Stimulated activated naive B cell treated with anti-CD40 and anti-IgM and Interleukin-4, amounts not matched to agents 10 μg/mL and 1 μg/mL and 100 μg/mL, for 72 hours (primary cell): ENCODE measurements around the gene VANGL2.
A peak's percentile ranks its signal among the peaks of the same experiment; 100 is the strongest.
"Not testable (repeated sequence)": the region's sequence is repeated elsewhere in the genome, so short reads cannot be mapped to it uniquely, and the experiment has no call there.

ENCODE experiments used
- ATAC-seq, 2 donors: fragments of 150-1000 bp; cut with Tn5 transposase; replicated peaks; 2 replicates each; pipeline ENCODE4 v1.10.0; 2021; ENCODE audit warnings: moderate library complexity in 1 of 2
- DNase-seq: peaks from one replicate; pipeline ENCODE4 v3.0.0; 2021
- H3K27ac Mint-ChIP-seq: one replicate; pipeline ENCODE4 v1.8.0; 2022; ENCODE audit warnings: mild to moderate bottlenecking, mixed read lengths
- H3K27me3 Mint-ChIP-seq, 2 donors: one replicate each; pipeline ENCODE4 v1.8.0; 2022; ENCODE audit warnings: mixed read lengths in 2 of 2
- H3K36me3 Mint-ChIP-seq, 2 donors: one replicate each; pipeline ENCODE4 v1.8.0; 2022; ENCODE audit warnings: mixed read lengths in 2 of 2, mild to moderate bottlenecking in 1 of 2
- H3K4me1 Mint-ChIP-seq, 2 donors: one replicate each; pipeline ENCODE4 v1.8.0; 2022; ENCODE audit warnings: mixed read lengths in 2 of 2, mild to moderate bottlenecking in 1 of 2
- H3K4me3 Mint-ChIP-seq, 2 donors: one replicate each; pipeline ENCODE4 v1.8.0; 2022; ENCODE audit warnings: mild to moderate bottlenecking in 2 of 2, mixed read lengths in 2 of 2, moderate library complexity in 1 of 2
- H3K9me3 Mint-ChIP-seq, 2 donors: one replicate each; pipeline ENCODE4 v1.8.0; 2022; ENCODE audit warnings: mixed read lengths in 2 of 2, mild to moderate bottlenecking in 1 of 2

Gene VANGL2

DNA sequence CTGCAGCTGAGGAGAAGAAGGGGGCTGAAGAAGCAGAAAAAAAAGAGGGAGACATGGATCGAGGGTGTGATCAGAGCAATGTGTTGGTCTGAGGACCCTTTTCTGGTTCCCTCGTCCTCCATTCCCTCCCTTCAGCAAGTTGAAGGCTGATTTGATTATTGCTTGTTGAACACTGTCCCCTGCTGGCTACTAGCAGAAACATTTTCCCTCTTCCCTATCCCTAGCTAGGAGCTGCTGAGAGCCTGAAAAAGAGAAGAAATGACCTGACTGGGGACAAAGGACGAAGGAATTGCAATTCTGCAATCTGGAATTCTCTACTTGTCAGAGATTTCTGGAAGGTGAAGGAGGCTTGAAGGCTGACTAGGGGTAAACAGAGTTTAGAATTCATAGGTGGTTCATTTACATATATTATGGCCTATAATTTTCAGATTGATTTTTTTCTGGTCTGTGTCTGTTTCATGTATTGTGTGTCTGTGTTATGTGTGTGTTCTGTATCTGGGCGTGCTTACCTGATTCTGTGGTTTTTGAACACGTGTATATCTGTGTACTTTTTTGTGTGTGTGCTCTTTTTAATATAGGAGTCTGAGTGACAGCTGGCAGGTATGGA, 23.7 kb upstream of the VANGL2 start:
- H3K4me3 Mint-ChIP-seq = peak overlapping the region in 1 of 2 donors; percentile 46
- no peak overlapping the region for H3K27ac Mint-ChIP-seq
- peak; percentile 62 to 67 for ATAC-seq
- peak; percentile 18 for DNase-seq
- H3K9me3 Mint-ChIP-seq = no peaks in the 10 kb centered on the region
- H3K27me3 Mint-ChIP-seq = peaks cover 0 to 3% of the 10 kb centered on the region in 2 donors
- H3K4me1 Mint-ChIP-seq = peaks cover 18 to 27% of the 10 kb centered on the region in 2 donors
- peaks cover 7 to 9% of the 10 kb centered on the region in 2 donors for H3K36me3 Mint-ChIP-seq

DNA sequence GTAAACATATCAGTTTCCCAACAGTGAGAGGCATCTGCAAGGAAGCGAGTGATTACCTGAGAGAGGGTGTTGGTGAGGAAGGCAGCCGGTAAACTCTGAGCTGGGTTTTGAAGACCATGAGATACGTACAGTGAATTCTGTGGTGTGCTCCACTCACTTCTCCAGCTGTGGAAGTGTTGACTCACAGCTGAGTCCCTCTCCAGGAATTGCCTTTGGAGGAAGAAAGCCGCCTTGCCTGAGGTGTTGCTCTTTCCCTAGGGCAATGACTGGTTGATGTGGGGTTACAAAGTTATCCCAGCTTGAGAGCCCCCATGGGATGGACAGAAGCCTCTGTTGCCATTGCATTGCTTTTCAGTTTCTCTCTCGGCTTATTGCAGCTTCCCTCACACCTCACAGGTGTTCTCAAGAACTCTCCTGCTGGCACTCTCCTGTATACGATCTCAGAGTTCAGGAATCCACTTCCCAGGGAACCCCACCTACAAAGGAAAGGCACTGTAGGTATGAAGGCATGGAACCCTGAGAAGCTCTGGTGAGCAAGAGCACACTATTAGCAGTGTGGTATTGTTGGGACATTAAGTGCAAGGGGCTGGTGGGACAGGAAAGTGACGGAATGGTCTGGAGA, 22.7 kb upstream of the VANGL2 start:
- Mint-ChIP-seq H3K4me1 (peaks cover 18 to 27% of the 10 kb centered on the region in 2 donors), H3K4me3 (no peak overlapping the region), H3K27me3 (no peaks in the 10 kb centered on the region), H3K27ac (no peak overlapping the region), H3K9me3 (no peaks in the 10 kb centered on the region), H3K36me3 (no peaks in the 10 kb centered on the region)
- DNase-seq (no peak), ATAC-seq (no peak)

DNA sequence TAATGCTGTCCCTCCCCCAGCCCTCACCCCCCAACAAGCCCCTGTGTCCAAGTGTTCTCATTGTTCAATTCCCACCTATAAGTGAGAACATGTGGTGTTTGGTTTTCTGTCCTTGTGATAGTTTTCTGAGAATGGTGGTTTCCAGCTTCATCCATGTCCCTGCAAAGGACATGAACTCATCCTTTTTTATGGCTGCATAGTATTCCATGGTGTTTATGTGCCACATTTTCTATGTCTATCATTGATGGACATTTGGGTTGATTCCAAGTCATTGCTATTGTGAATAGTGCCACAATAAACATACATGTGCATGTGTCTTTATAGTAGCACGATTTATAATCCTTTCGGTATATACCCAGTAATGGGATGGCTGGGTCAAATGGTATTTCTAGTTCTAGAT, 15.6 kb upstream of the VANGL2 start:
- H3K9me3 Mint-ChIP-seq, ATAC-seq, H3K4me3 Mint-ChIP-seq, H3K27ac Mint-ChIP-seq, H3K36me3 Mint-ChIP-seq, H3K4me1 Mint-ChIP-seq, H3K27me3 Mint-ChIP-seq, DNase-seq: not testable (repeated sequence)

GRCh38 chr1:160388406-160388805, 12.0 kb upstream of the VANGL2 start:
- H3K9me3 Mint-ChIP-seq, H3K4me1 Mint-ChIP-seq, H3K4me3 Mint-ChIP-seq, H3K36me3 Mint-ChIP-seq, DNase-seq, H3K27ac Mint-ChIP-seq, ATAC-seq: not testable (repeated sequence)
- H3K27me3 Mint-ChIP-seq = peaks cover 14 to 16% of the 10 kb centered on the region in 2 donors

DNA sequence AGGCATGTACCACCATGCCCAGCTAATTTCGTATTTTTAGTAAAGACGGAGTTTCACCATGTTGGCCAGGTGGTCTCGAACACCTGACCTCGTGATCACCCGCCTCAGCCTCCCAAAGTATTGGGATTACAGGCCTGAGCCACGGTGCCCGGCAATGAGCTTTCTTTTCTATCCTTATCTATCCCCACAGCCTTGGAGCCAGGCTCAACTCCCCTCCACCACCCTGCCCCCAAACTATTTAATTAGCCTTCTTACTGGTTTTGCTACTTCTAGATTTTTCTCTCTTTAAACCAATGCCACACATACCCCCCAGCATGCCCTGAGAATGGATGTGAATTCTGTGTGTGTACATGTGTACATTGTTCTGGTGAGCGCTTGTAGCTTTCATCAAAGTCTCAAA, 5.7 kb upstream of the VANGL2 start:
- H3K4me1 Mint-ChIP-seq = peaks cover 8 to 9% of the 10 kb centered on the region in 2 donors
- DNase-seq (no peak), ATAC-seq (no peak)
- H3K36me3 Mint-ChIP-seq = no peaks in the 10 kb centered on the region
- H3K9me3 Mint-ChIP-seq = no peaks in the 10 kb centered on the region
- peaks cover 8 to 9% of the 10 kb centered on the region in 2 donors for H3K27me3 Mint-ChIP-seq
- H3K4me3 Mint-ChIP-seq = no peak overlapping the region
- H3K27ac Mint-ChIP-seq = no peak overlapping the region

DNA sequence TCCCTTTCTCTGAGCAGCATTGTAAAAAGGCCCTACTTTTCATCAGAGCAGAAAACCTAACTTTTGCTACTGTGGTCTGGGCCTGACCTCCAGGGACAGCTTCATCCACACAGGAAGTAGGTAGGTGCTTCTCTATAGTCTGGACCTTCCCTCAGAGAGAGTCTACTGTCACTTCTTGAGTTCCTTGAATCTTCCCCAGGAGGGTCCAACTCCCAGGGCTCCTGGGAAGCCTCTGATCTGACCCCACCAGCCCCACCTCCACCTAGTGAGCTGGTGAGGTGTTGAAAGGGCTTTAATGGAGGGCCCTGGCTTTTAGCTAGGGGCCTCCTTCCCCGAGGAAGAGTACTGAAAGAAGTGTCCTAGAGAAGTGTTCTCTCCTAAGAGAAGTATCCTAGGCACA, 2.7 kb upstream of the VANGL2 start:
- H3K9me3 Mint-ChIP-seq = no peaks in the 10 kb centered on the region
- DNase-seq (no peak), ATAC-seq (no peak)
- H3K27me3 Mint-ChIP-seq = peaks cover 7 to 10% of the 10 kb centered on the region in 2 donors
- H3K36me3 Mint-ChIP-seq = no peaks in the 10 kb centered on the region
- H3K27ac Mint-ChIP-seq = no peak overlapping the region
- no peak overlapping the region for H3K4me3 Mint-ChIP-seq
- peaks cover 16 to 24% of the 10 kb centered on the region in 2 donors for H3K4me1 Mint-ChIP-seq

DNA sequence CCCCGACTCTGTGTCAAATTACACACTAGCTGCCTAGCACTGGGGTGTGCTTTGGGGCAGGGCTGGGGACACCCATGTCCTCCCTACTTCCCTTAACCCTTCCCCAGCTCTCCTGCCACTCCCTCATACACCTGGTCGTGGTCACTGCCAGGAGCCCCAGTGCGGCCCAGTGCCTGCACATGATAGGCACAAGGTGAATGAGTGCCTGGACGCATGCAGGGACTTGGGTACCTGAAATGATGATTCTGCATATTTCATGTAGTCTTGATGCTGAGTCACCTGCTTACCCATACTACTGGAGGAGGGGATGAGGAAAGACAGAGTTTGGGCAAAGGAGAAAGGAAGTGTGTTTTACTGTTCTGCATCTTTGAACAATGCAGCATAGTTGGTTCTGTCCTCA, 1.5 kb upstream of the VANGL2 start:
- H3K27me3 Mint-ChIP-seq = peaks cover 7 to 10% of the 10 kb centered on the region in 2 donors
- H3K4me1 Mint-ChIP-seq = peaks cover 17 to 27% of the 10 kb centered on the region in 2 donors
- H3K9me3 Mint-ChIP-seq = no peaks in the 10 kb centered on the region
- H3K4me3 Mint-ChIP-seq = no peak overlapping the region
- H3K36me3 Mint-ChIP-seq = no peaks in the 10 kb centered on the region
- DNase-seq (no peak), ATAC-seq (no peak)
- H3K27ac Mint-ChIP-seq = no peak overlapping the region

DNA sequence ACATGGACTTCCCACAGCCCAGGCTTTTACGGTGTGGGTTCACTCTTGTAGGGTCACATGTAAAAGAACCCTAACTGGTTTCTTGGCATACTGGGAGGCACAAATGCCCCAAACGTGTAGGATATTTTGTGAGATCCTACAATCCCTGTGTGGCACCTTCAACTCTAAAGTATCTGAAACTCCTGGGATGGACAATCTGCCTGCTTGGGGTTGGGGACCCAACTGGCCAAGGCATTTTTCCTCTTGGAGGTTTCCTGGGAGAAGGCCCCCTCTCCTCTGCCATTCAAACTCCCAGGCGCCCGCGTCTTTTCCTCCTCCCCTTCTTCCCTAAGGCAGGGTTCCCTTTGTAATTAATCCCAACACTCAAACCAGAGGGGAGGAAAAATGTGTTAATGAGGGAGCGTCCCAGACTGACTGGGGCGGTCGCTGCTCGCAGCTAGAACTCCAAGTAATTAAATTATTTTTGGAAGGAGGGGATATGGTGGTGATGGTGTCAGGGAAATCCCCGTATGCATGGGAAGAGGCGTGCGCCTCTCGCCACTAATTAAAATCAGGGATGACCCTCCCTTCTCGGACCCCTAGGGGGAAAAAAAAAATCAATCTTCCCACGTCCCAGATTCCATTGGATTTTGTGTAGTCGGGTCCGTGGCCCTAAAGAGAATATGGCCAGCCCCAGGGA, 681 bp upstream of the VANGL2 start:
- H3K36me3 Mint-ChIP-seq = no peaks in the 10 kb centered on the region
- ATAC-seq (no peak), DNase-seq (no peak)
- peaks cover 20 to 33% of the 10 kb centered on the region in 2 donors for H3K4me1 Mint-ChIP-seq
- H3K27me3 Mint-ChIP-seq = peaks cover 7 to 10% of the 10 kb centered on the region in 2 donors
- no peak overlapping the region for H3K27ac Mint-ChIP-seq
- no peaks in the 10 kb centered on the region for H3K9me3 Mint-ChIP-seq
- H3K4me3 Mint-ChIP-seq = peak overlapping the region; percentile 22 to 46

- Mint-ChIP-seq H3K27ac (no peak overlapping the region), H3K4me1 (peaks cover 22 to 33% of the 10 kb centered on the region in 2 donors), H3K36me3 (no peaks in the 10 kb centered on the region), H3K27me3 (peaks cover 7 to 10% of the 10 kb centered on the region in 2 donors), H3K4me3 (peak overlapping the region; percentile 77 to 83), H3K9me3 (no peaks in the 10 kb centered on the region)
- DNase-seq (no peak), ATAC-seq (peak; percentile 43 to 58)
Measured at GRCh38 chr1:160400646-160401486, 502 bp downstream of the VANGL2 start.

DNA sequence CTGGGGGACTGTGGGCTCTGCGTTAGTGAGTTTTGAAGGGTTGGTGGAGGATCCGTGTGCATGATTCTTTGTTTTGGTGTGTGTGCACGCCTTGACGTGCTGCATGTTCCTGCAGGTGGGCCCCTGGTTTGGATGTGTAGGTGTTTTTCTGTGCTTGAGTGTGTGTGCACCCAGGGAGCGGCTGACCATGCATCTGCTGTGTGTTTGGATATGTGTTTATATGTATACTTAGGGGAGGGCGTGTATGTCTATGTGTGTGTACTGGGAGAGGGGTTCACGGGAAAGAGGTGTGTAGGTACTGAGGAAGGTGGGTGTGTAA, 1.1 kb downstream of the VANGL2 start:
- Mint-ChIP-seq H3K36me3 (no peaks in the 10 kb centered on the region), H3K27me3 (peaks cover 7 to 10% of the 10 kb centered on the region in 2 donors), H3K4me1 (peaks cover 21 to 31% of the 10 kb centered on the region in 2 donors), H3K27ac (no peak overlapping the region), H3K9me3 (no peaks in the 10 kb centered on the region), H3K4me3 (peak overlapping the region; percentile 55 to 83)
- no peak for DNase-seq
- no peak for ATAC-seq

DNA sequence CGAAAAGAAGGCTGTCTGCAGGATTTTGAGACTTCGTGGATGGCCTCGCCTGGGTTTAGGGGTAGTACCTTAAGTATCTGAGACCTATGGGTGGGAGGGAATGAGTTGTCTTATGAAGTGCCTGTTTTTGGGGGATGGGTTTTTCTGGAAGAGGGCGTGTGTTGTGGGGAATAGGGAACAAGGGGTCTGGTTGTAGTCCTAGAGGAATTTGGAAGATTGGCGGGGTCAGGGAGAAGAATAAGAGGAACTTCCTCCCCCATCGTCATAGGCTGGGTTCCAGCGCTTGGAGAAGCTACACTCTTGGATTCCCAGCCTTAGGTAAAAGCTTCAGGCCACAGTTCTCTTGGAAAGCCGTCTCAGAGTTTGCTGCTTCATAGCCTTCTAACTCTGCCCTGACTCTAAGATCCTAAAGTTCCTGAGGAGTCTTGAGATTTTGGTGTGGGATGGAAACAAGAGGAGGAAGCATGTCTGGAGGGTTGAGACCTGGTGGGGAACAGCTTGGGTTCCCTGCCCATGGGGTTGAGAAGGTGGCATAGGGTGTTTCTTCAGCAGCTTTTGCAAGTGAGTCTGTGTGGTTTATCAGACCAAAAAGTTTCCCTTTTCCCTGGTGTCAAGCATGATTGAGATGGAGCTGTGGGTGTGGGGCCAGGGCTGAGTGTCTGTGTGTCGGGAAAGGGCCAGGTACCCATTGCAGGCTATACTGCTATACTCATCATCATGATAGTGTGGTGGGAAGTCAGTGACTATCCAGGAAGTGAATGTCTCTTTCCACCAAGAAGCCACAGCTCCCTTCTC, 1.8 kb downstream of the VANGL2 start:
- no peak for DNase-seq
- H3K4me3 Mint-ChIP-seq = no peak overlapping the region
- no peak overlapping the region for H3K27ac Mint-ChIP-seq
- ATAC-seq = no peak
- peaks cover 17 to 25% of the 10 kb centered on the region in 2 donors for H3K4me1 Mint-ChIP-seq
- H3K27me3 Mint-ChIP-seq = peaks cover 7 to 10% of the 10 kb centered on the region in 2 donors
- no peaks in the 10 kb centered on the region for H3K9me3 Mint-ChIP-seq
- no peaks in the 10 kb centered on the region for H3K36me3 Mint-ChIP-seq

- DNase-seq (no peak), ATAC-seq (no peak)
- no peak overlapping the region for H3K4me3 Mint-ChIP-seq
- H3K9me3 Mint-ChIP-seq = no peaks in the 10 kb centered on the region
- no peaks in the 10 kb centered on the region for H3K36me3 Mint-ChIP-seq
- peaks cover 19 to 25% of the 10 kb centered on the region in 2 donors for H3K4me1 Mint-ChIP-seq
- peaks cover 7 to 10% of the 10 kb centered on the region in 2 donors for H3K27me3 Mint-ChIP-seq
- H3K27ac Mint-ChIP-seq = no peak overlapping the region
Measured at GRCh38 chr1:160403244-160403643, 2.9 kb downstream of the VANGL2 start.

DNA sequence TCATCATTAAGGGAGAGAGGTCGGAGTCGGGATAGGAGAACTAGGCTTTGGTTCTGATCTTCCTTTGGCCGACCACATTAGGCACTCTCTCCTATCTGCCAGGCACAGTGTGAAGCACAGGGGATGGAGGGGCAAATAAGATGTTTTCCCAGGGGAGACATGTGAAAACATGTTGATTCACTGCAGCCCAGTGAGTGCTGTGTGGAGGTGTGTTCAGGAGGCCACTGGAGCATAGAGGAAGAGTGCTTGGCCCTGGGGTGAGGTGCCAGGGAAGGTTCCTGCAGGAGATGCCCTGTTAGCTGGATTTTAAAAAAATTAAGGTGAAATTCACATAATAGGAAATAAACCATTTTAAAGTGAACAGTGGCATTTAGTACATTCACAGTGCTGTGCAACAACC, 3.7 kb downstream of the VANGL2 start:
- Mint-ChIP-seq H3K27me3 (peaks cover 7 to 10% of the 10 kb centered on the region in 2 donors), H3K9me3 (no peaks in the 10 kb centered on the region), H3K4me3 (no peak overlapping the region), H3K36me3 (no peaks in the 10 kb centered on the region), H3K4me1 (peaks cover 15 to 25% of the 10 kb centered on the region in 2 donors), H3K27ac (no peak overlapping the region)
- no peak for DNase-seq
- peak; percentile 58 to 65 for ATAC-seq
